Measurements from ENCODE around the gene PRDM12. TPM values are rescaled to one million over a fixed set of nuclear protein-coding genes. Genes with fewer than 3 reads are reported as not detected.

The PRDM12 gene
- total RNA-seq, 4 donors from 2014 or later, result not detected

DNA sequence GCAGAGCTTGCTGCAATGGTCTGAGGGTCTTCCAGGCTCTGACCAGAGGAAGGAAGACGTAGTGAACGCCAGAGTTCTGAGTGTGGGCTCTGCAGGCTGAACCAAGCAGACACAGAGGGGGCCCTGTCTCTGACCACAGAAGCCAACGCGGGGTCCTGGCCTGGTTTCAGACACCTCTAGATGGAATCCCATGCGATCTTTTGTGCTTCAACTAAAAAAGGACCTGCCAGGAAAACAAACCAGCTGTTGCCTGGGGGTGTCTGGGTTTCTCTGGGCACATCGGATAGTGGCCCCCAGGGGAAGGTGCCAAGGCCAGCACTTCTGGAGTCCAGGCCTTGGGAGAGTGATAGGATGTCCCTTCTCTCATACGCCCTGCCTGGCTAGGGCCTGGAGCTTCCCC is 12.9 kb downstream of the PRDM12 start:
- DNase-seq (ENCODE audit: low spot score in 2 of 2), result no peak
- Histone ChIP-seq H3K9me3 (no peaks in the 10 kb centered on the region), H3K4me1 (peaks cover 0 to 14% (median 11%) of the 10 kb centered on the region in 4 donors), H3K4me3 (no peak overlapping the region), H3K27ac (no peak overlapping the region), H3K27me3 (peaks cover 0 to 42% of the 10 kb centered on the region in 2 donors), H3K36me3 (no peaks in the 10 kb centered on the region)
- WGBS, 2 donors, result 64 to 66% methylated on average over 5 to 6 of the region's 7 CpGs
- TF ChIP-seq POLR2A (IDR thresholded peaks at IDR 0.05) (no peak), EP300 (IDR thresholded peaks at IDR 0.05) (no peak)
- TF ChIP-seq, protein P1, sequence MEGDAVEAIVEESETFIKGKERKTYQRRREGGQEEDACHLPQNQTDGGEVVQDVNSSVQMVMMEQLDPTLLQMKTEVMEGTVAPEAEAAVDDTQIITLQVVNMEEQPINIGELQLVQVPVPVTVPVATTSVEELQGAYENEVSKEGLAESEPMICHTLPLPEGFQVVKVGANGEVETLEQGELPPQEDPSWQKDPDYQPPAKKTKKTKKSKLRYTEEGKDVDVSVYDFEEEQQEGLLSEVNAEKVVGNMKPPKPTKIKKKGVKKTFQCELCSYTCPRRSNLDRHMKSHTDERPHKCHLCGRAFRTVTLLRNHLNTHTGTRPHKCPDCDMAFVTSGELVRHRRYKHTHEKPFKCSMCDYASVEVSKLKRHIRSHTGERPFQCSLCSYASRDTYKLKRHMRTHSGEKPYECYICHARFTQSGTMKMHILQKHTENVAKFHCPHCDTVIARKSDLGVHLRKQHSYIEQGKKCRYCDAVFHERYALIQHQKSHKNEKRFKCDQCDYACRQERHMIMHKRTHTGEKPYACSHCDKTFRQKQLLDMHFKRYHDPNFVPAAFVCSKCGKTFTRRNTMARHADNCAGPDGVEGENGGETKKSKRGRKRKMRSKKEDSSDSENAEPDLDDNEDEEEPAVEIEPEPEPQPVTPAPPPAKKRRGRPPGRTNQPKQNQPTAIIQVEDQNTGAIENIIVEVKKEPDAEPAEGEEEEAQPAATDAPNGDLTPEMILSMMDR (IDR thresholded peaks at IDR 0.05), result no peak

GRCh38 chr9:130680836-130681768 is 16.7 kb downstream of the PRDM12 start:
- TF ChIP-seq, protein P1 (IDR thresholded peaks at IDR 0.05), result no peak
- no peak for TF ChIP-seq EP300 (IDR thresholded peaks at IDR 0.05)
- TF ChIP-seq POLR2A (IDR thresholded peaks at IDR 0.05), result no peak
- peaks cover 0 to 38% of the 10 kb centered on the region in 2 donors for H3K27me3 ChIP-seq
- peak overlapping the region; percentile 25 to 60 (median 43) for H3K4me3 ChIP-seq
- peaks cover 0 to 7% (median 0%) of the 10 kb centered on the region in 4 donors for H3K9me3 ChIP-seq
- WGBS, 2 donors, result 4 to 7% methylated on average over 20 to 38 of the region's 116 CpGs
- no peaks in the 10 kb centered on the region for H3K36me3 ChIP-seq
- H3K27ac ChIP-seq, result no peak overlapping the region
- no peak for DNase-seq (ENCODE audit: low spot score in 2 of 2)
- peaks cover 0 to 16% (median 13%) of the 10 kb centered on the region in 4 donors for H3K4me1 ChIP-seq

GRCh38 chr9:130681769-130682420 is 17.5 kb downstream of the PRDM12 start:
- H3K27me3 ChIP-seq, result peaks cover 0 to 38% of the 10 kb centered on the region in 2 donors
- TF ChIP-seq EP300 (IDR thresholded peaks at IDR 0.05) (no peak), POLR2A (IDR thresholded peaks at IDR 0.05) (no peak)
- TF ChIP-seq, protein P1 (IDR thresholded peaks at IDR 0.05), result no peak
- no peak for DNase-seq (ENCODE audit: low spot score in 2 of 2)
- H3K9me3 ChIP-seq, result peaks cover 0 to 7% (median 0%) of the 10 kb centered on the region in 4 donors
- no peak overlapping the region for H3K27ac ChIP-seq
- H3K4me1 ChIP-seq, result peaks cover 0 to 16% (median 13%) of the 10 kb centered on the region in 4 donors
- H3K4me3 ChIP-seq, result peak overlapping the region; percentile 25 to 60 (median 46)
- 1% methylated on average over 33 of the region's 45 CpGs for WGBS, 2 donors
- H3K36me3 ChIP-seq, result no peaks in the 10 kb centered on the region

DNA sequence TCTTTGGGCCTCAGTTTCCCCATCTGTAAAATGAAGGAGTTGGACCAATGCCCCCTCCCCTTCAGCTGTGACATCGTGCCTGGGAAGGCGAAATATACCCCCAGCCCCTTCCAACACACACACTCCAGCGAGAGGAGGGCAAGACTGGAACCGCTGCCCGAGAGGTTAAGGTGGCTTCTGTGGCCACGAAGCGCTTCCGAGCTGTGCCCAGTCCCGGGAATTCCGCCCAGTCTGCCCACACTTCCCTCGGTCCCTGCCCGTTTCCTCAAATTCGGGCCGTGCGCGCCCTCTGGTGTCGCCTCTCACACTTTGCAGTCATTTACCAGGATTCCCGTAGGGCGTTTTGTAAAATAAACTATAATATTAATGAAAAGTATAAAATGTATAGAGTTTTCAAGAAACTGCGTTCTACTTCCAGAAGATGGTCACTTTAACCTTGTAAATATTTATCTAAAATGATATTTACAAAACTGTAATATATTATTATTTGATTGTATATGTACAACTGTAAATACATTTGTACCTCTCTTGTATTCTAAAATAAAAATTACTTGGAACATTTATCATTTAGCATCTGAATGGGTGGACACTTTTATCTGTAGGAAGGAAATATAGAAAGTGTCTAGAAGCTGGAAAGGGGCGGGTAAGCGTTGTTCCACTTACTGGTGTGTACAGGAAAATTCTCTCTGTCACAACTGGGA is 18.2 kb downstream of the PRDM12 start:
- Histone ChIP-seq H3K27ac (no peak overlapping the region), H3K9me3 (peaks cover 0 to 7% (median 0%) of the 10 kb centered on the region in 4 donors), H3K36me3 (no peaks in the 10 kb centered on the region), H3K4me3 (peak overlapping the region in 3 of 4 donors; percentile 33 to 60 (median 58)), H3K27me3 (peaks cover 0 to 35% of the 10 kb centered on the region in 2 donors), H3K4me1 (peaks cover 0 to 16% (median 13%) of the 10 kb centered on the region in 4 donors)
- 6% methylated on average over 22 of the region's 22 CpGs for WGBS, 2 donors
- no peak for TF ChIP-seq POLR2A (IDR thresholded peaks at IDR 0.05)
- TF ChIP-seq, protein P1 (IDR thresholded peaks at IDR 0.05), result peak; percentile 71 to 82 (median 77)
- peak; percentile 40 to 56 for DNase-seq (ENCODE audit: low spot score in 2 of 2)
